Activated CD4-positive, alpha-beta memory T cell treated with anti-CD3 and anti-CD28 coated beads for 36 hours (primary cell): ENCODE data around the gene NEK3. TPM values are rescaled to one million over a fixed set of nuclear protein-coding genes. Genes with fewer than 3 reads are reported as not detected.
"Not testable (repeated sequence)": the region's sequence is repeated elsewhere in the genome, so short reads cannot be mapped to it uniquely, and the experiment has no call there.

Experiments
- CTCF ChIA-PET: fragments of 350-600 bp; sonication (Branson Sonifier 250); formaldehyde crosslinking; loops from one replicate; lab custom pipeline; 2021; ENCODE audit warnings: antibody characterized with exemption, inconsistent platforms; lab: Charles Lee
- POLR2A ChIA-PET: fragments of 350-600 bp; sonication (Branson Sonifier 250); formaldehyde crosslinking; loops from one replicate; lab custom pipeline; 2021; ENCODE audit warnings: antibody characterized with exemption; lab: Charles Lee
- DNase-seq: peaks from one replicate; pipeline ENCODE4 v3.0.0-alpha.2; 2020
- H3K27ac Mint-ChIP-seq: one replicate; pipeline ENCODE4 v1.8.0; 2021; ENCODE audit warnings: mixed read lengths
- H3K27me3 Mint-ChIP-seq: one replicate; pipeline ENCODE4 v1.8.0; 2021; ENCODE audit warnings: mixed read lengths
- H3K36me3 Mint-ChIP-seq: one replicate; pipeline ENCODE4 v1.8.0; 2021; ENCODE audit warnings: mixed read lengths
- H3K4me1 Mint-ChIP-seq: one replicate; pipeline ENCODE4 v1.8.0; 2021; ENCODE audit warnings: low read depth, mixed read lengths
- H3K4me3 Mint-ChIP-seq: one replicate; pipeline ENCODE4 v1.8.0; 2021; ENCODE audit warnings: mild to moderate bottlenecking, mixed read lengths
- H3K9me3 Mint-ChIP-seq: one replicate; pipeline ENCODE4 v1.8.0; 2021; ENCODE audit warnings: mixed read lengths
- intact Hi-C: fragments of 100-400 bp; cut with micrococcal nuclease; formaldehyde crosslinking; loops from one replicate; pipeline ENCODE4 v1.15.1; 2023
- total RNA-seq, 2 experiments: library from RNA; stranded (reverse); gene quantifications; one replicate each; pipeline ENCODE4 v1.2.3, GENCODE V29; 2021

The NEK3 gene, protein sequence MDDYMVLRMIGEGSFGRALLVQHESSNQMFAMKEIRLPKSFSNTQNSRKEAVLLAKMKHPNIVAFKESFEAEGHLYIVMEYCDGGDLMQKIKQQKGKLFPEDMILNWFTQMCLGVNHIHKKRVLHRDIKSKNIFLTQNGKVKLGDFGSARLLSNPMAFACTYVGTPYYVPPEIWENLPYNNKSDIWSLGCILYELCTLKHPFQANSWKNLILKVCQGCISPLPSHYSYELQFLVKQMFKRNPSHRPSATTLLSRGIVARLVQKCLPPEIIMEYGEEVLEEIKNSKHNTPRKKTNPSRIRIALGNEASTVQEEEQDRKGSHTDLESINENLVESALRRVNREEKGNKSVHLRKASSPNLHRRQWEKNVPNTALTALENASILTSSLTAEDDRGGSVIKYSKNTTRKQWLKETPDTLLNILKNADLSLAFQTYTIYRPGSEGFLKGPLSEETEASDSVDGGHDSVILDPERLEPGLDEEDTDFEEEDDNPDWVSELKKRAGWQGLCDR
- total RNA-seq: 10 to 100 TPM; 11.0 to 12.9 TPM

GRCh38 chr13:52159159-52159982, at the start of gene NEK3:
Gene NEK3, minus strand, starts transcription at chr13:52159597. Its CDS starts 3,406 bp downstream, at chr13:52156191.
- no peaks in the 10 kb centered on the region for H3K9me3 Mint-ChIP-seq
- H3K36me3 Mint-ChIP-seq: no peaks in the 10 kb centered on the region
- peak within 1 kb of the TSS; percentile 83 for H3K4me3 Mint-ChIP-seq
- intact Hi-C loops: loop anchor here (1.0 to 10.0 kb wide), 2 partner anchors 35 to 295 kb away; partner anchors contain the start of genes CKAP2 and VPS36
- H3K27ac Mint-ChIP-seq: peak within 1 kb of the TSS; percentile 68
- H3K4me1 Mint-ChIP-seq: peaks cover 26% of the 10 kb centered on the region
- CTCF ChIA-PET: no interaction called here
- peak; percentile 72 for DNase-seq
- H3K27me3 Mint-ChIP-seq: no peaks in the 10 kb centered on the region
- POLR2A ChIA-PET: no interaction called here

DNA sequence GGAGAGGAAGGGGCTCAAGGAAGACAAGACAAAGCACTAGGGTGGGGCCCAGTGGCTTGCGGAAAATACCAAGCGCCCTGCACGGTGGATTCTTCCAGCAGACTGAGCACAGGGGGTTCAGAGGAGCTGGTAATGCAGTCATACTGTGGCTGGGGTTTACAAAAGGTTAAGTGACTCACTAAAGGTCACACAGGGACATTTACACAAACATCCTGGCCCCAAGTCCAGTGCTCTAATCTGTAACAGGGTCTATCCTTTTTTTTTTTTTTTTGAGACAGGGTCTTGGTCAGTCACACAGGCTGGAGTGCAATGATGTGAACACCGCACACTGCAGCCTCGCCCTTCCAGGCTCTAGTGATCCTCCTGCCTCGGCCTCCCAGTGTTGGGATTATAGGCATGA, 49.0 kb upstream of the NEK3 start:
- H3K9me3 Mint-ChIP-seq, POLR2A ChIA-PET, CTCF ChIA-PET, H3K4me3 Mint-ChIP-seq, H3K36me3 Mint-ChIP-seq, H3K27ac Mint-ChIP-seq, DNase-seq, H3K4me1 Mint-ChIP-seq, H3K27me3 Mint-ChIP-seq, intact Hi-C loops: not testable (repeated sequence)

GRCh38 chr13:52207896-52208295, 48.5 kb upstream of the NEK3 start:
- intact Hi-C loops, POLR2A ChIA-PET, DNase-seq, H3K4me1 Mint-ChIP-seq, H3K27ac Mint-ChIP-seq, H3K36me3 Mint-ChIP-seq, H3K27me3 Mint-ChIP-seq, H3K9me3 Mint-ChIP-seq, CTCF ChIA-PET, H3K4me3 Mint-ChIP-seq: not testable (repeated sequence)

DNA sequence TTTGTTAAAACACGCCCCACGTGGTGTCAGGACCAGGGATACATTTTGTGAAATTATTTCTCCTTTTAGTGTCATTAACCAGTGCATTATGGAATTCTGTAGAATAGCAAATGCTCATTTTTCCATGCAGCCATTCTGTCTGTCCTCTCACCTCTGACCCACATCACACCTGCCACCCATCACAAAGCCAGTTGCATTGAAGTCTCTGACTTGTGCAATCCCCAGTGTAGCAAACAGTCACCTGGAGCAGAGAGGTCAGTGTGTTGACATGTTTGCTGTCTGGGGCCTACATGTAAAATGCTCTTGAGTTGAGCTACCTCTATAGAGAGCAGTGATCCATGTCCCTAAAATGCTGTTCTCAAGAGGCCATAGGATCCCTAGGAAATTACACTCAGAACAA, 47.9 kb upstream of the NEK3 start:
- H3K4me3 Mint-ChIP-seq, CTCF ChIA-PET, H3K9me3 Mint-ChIP-seq, H3K27me3 Mint-ChIP-seq, intact Hi-C loops, DNase-seq, H3K4me1 Mint-ChIP-seq, H3K27ac Mint-ChIP-seq, H3K36me3 Mint-ChIP-seq, POLR2A ChIA-PET: not testable (repeated sequence)

- CTCF ChIA-PET, H3K27ac Mint-ChIP-seq, DNase-seq, H3K4me3 Mint-ChIP-seq, H3K9me3 Mint-ChIP-seq, H3K27me3 Mint-ChIP-seq, intact Hi-C loops, H3K4me1 Mint-ChIP-seq, H3K36me3 Mint-ChIP-seq: not testable (repeated sequence)
- POLR2A ChIA-PET: interaction anchor here (0.6 kb wide), 1 partner anchor 858 kb away, joined by 3 read pairs; no protein-coding TSS in a partner anchor
Observed at GRCh38 chr13:52204546-52204945, 45.1 kb upstream of the NEK3 start.

- H3K36me3 Mint-ChIP-seq, CTCF ChIA-PET, H3K27me3 Mint-ChIP-seq, H3K4me1 Mint-ChIP-seq, H3K27ac Mint-ChIP-seq, POLR2A ChIA-PET, intact Hi-C loops, H3K9me3 Mint-ChIP-seq, DNase-seq, H3K4me3 Mint-ChIP-seq: not testable (repeated sequence)
Observed at GRCh38 chr13:52203864-52204263, 44.5 kb upstream of the NEK3 start.

DNA sequence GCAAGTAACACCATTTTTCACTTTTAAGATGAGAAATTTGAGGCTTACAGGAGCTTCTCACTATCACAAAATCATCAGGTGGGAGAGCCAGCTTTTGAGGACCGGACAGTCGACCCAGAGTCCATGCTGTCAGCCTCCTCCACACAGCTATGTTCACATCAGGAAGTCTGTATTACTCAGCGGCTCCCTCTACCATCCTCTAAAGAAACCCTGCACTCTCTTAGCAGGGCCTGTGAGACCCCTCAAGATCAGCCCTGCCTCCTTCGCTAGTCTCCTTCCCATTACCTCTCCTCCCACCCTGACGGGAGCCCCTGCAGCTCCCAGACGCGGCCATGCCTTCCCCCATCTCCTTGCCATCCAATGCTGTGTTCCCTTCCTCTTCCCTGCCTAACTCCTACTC, 43.1 kb upstream of the NEK3 start:
- DNase-seq, H3K4me3 Mint-ChIP-seq, intact Hi-C loops, CTCF ChIA-PET, H3K27ac Mint-ChIP-seq, H3K36me3 Mint-ChIP-seq, H3K9me3 Mint-ChIP-seq, POLR2A ChIA-PET, H3K27me3 Mint-ChIP-seq, H3K4me1 Mint-ChIP-seq: not testable (repeated sequence)

DNA sequence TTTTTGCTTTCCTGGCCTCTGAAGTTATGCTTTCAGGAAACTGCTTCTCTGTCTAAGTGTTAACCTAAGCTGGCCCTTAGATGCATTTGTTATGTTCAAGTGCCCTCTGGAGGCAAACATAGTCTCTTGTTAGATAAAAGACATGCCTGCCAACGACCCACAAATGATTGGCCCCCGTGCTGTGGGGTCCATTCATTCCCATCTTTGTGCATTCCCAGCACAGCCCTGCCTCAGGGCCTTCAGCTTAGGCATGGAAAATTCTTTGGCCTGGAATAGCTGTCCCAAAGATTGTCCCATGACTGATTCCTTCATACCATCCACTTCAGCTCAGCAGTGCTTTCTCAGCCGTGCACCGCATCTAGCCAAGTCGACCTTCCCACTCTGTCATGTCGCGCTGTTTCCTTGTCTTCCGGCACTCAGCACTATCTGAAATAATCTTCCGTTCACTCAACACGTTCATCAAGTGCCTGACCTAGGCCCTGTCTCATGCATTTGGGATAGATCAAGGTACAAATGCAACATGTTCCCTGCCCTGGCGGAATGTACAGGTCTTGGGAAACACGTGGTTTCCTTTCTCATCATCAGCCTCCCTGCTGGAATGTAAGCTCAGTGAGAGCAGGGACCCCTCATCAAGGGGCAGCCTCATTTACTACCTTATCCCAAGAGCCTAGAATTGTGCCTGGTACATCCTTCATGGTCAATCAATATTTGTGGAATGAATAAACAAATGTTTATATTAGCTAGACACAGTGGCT, 42.2 kb upstream of the NEK3 start:
- CTCF ChIA-PET: interaction anchor here (0.8 kb wide), 2 partner anchors 194 to 387 kb away, joined by 3 read pairs; no protein-coding TSS in a partner anchor
- H3K9me3 Mint-ChIP-seq, H3K4me3 Mint-ChIP-seq, H3K27me3 Mint-ChIP-seq, POLR2A ChIA-PET, H3K4me1 Mint-ChIP-seq, H3K27ac Mint-ChIP-seq, H3K36me3 Mint-ChIP-seq, DNase-seq, intact Hi-C loops: not testable (repeated sequence)

DNA sequence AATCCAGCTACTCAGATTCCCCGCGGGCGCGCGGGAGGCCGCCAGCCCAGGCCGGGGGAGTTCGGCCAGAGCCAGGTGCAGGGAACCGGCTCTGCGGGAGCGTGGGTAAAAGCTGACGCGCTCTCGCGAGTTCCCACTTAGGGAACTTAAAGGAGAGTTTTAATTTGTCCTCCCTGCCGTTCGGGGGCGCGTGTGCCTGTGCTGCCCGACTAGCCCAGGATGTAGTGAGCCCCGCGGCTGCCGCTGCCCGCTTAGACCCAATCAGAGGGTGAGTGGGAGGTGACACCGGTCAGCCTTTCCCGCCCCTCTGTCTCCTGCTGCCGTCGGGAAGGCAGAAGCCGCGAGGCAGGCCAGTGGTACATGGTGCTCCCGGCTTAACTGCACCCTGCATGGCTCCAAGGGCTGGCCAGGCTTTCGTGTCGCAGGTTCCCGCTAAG, 36.0 kb upstream of the NEK3 start:
- intact Hi-C loops: loop anchor here (1.0 to 10.0 kb wide), 3 partner anchors 67 to 457 kb away; partner anchors contain the start of genes NEK5 and SUGT1
- Mint-ChIP-seq H3K27ac (peak overlapping the region; percentile 91), H3K36me3 (no peaks in the 10 kb centered on the region), H3K4me3 (peak overlapping the region; percentile 97), H3K9me3 (no peaks in the 10 kb centered on the region), H3K27me3 (no peaks in the 10 kb centered on the region), H3K4me1 (peaks cover 20% of the 10 kb centered on the region)
- CTCF ChIA-PET: interaction anchor here (0.7 to 1.4 kb wide), 2 partner anchors 23 to 182 kb away, joined by 3 read pairs; no protein-coding TSS in a partner anchor
- peak; percentile 80 for DNase-seq
- POLR2A ChIA-PET: interaction anchor here (1.4 kb wide), 1 partner anchor 742 kb away, joined by 5 read pairs; the partner anchor contains the start of gene INTS6

DNA sequence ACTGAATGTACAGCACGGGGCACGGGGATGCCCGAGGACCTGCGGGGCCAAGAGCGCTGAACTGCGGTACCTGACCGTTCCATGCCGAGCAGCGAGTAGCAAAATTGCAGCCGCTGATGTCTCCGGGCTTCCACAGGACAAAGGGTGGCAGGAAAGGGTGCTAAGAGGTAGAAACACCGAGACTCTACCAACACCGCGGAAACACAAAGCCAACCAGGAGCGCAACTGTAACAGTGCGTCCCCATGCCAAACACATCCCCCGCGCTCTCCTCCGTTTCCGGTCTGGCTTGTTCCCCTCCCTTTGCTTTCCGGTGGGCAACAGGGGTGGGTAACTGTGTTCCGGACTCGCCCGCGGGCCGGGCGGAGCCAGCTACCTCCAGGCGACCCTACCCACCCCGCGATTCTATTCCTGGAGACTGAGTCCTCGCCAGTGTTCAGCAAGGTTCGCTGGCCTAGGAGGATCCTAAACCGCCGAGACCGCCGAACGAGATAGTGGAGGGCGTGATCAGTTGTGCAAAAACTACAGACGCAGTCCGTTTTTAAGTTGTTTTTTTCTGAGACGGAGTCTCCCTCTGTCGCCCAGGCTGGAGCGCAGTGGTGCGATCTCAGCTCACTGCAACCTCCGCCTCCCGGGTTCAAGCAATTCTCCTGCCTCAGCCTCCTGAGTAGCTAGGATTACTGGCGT, 34.9 kb upstream of the NEK3 start:
- peak overlapping the region; percentile 97 for H3K4me3 Mint-ChIP-seq
- peaks cover 22% of the 10 kb centered on the region for H3K4me1 Mint-ChIP-seq
- H3K9me3 Mint-ChIP-seq: no peaks in the 10 kb centered on the region
- peak overlapping the region; percentile 91 for H3K27ac Mint-ChIP-seq
- H3K36me3 Mint-ChIP-seq: peaks cover 3% of the 10 kb centered on the region
- no peaks in the 10 kb centered on the region for H3K27me3 Mint-ChIP-seq
- CTCF ChIA-PET: interaction anchor here (0.6 to 1.4 kb wide), 5 partner anchors 21 to 761 kb away, joined by 3 to 9 read pairs (median 3); partner anchors contain the start of gene VPS36
- DNase-seq: peak; percentile 93
- intact Hi-C loops: loop anchor here (1.0 to 10.0 kb wide), 8 partner anchors 35 to 1282 kb away; partner anchors contain the start of genes ALG11, CKAP2, INTS6 and NEK3
- POLR2A ChIA-PET: interaction anchor here (0.9 to 1.4 kb wide), 2 partner anchors 285 to 741 kb away, joined by 3 to 5 read pairs; partner anchors contain the start of gene INTS6
